ENCODE results near the gene PLCB1. TPM values are rescaled to one million over a fixed set of nuclear protein-coding genes. Genes with fewer than 3 reads are reported as not detected.
"Not testable (repeated sequence)": the region's sequence is repeated elsewhere in the genome, so short reads cannot be mapped to it uniquely, and the experiment has no call there.

The PLCB1 gene
- total and polyA plus RNA-seq, 2 donors: 16.8 to 147 TPM

DNA sequence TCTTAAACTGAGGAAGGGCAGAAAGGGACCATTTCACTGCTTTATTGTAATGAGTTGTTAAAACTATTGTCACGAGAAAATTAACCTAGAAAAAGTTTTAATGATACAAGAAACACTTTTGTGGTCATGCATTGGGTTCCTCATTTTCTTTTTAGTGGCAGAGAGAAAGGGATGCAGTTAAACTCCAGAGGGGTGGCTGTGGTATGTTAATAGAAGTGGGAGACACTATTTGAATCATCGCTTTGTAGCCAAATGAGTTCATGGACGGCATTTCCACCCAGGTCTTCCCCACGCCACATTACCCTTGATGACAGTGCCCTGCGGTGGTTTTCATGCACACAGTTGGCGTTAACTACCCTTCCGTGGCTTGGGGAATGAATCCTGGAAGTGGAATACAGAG is 235.6 kb downstream of the PLCB1 start:
- Histone ChIP-seq H3K36me3 (ENCODE audit: insufficient read depth) (no peaks in the 10 kb centered on the region), H3K4me1 (ENCODE audit: insufficient read depth) (no peaks in the 10 kb centered on the region), H3K27ac (ENCODE audit: low read depth) (no peak overlapping the region), H3K4me3 (ENCODE audit: low read depth, low read length) (no peak overlapping the region)
- 91% methylated on average over 7 of the region's 7 CpGs for WGBS
- DNase-seq (ENCODE audit: extremely low spot score): no peak

DNA sequence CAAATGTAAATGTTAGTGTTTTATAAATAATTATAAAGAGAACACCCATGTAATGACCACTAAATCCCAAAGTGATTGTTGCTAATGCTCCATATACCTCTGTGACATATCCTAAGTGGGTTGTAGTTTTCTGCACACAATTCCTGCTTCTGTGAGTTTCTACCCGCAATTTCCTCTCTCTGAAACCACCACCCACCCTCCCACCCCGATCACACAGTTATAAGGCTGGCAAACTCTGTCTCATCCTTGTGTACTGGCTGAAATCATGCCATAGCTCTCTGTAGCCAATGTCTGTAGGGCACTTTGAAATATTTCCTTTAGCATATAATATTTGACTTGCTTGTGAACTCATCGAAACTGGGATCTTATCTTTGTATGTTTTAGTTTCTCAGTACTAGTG is 236.6 kb downstream of the PLCB1 start:
- H3K4me1 ChIP-seq (ENCODE audit: insufficient read depth): no peaks in the 10 kb centered on the region
- no peaks in the 10 kb centered on the region for H3K36me3 ChIP-seq (ENCODE audit: insufficient read depth)
- WGBS: 68% methylated on average over 3 of the region's 3 CpGs
- DNase-seq (ENCODE audit: extremely low spot score): no peak
- H3K27ac ChIP-seq (ENCODE audit: low read depth): no peak overlapping the region
- no peak overlapping the region for H3K4me3 ChIP-seq (ENCODE audit: low read depth, low read length)

DNA sequence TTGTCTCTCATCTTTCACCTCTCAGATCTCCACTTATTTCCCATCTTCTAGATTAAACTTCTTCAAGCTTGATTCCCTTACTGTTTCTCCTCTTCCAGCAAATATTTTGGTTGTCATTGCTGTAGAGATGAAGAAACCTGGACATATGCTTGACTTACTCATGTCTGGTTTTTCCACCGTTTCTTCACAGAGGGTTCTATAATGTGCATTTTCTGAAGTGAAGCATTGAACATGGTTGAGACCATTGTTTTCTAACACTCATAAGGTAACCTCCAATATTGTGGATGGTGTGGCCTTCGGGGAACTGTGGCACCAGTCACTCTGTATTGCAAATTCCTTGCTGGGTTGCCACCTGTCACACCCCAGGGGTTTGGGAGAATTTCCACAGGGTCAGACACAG is 237.2 kb downstream of the PLCB1 start:
- no peaks in the 10 kb centered on the region for H3K36me3 ChIP-seq (ENCODE audit: insufficient read depth)
- H3K4me3 ChIP-seq (ENCODE audit: low read depth, low read length): no peak overlapping the region
- H3K4me1 ChIP-seq (ENCODE audit: insufficient read depth): no peaks in the 10 kb centered on the region
- WGBS: 94% methylated on average over 2 of the region's 2 CpGs
- DNase-seq (ENCODE audit: extremely low spot score): no peak
- no peak overlapping the region for H3K27ac ChIP-seq (ENCODE audit: low read depth)

DNA sequence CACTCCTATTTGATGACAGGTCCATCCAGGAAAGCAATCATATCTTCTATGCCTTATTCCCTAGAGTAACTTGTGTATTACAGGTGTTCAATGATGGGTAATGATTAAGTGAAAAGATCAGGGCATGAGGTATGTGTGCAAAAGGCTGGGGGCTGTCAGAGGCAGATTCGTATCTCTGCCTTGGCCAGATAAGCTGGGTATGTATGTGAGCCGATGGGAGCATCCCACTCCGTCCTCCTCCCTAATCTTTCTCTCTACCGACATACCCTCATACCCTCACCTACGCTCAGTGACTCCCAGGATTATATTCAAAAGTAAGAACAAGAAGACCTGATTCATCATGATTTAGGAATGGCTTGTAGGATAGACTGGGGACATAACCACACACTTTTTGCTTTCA is 238.7 kb downstream of the PLCB1 start:
- H3K36me3 ChIP-seq (ENCODE audit: insufficient read depth): no peaks in the 10 kb centered on the region
- no peak for DNase-seq (ENCODE audit: extremely low spot score)
- WGBS: 97% methylated on average over 5 of the region's 5 CpGs

DNA sequence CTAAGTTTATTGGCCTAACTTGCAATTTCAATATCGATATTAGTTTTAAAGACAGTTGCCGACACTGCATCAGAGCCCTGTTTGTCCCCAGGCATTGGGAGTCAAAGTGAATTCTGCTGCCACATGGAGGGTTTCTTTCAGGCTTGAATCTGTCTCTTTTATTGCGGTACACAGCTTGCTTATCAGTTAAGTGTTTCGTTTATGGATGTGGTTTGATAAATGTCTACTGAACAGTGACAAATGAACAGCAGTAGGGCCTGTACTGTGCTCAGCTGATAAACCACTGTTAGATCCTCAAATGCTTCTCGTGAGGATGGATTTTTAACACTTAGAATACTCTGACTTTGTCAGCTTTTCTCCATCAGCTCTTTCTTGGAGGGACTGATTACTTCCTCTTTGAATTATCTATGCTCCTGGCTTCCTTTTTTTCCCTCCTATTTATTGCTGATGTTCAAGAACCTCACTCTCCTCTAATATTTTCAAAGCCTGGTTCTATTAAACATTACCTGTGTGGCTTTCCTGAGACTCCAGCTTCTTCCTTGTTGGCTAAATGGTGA is 240.8 kb downstream of the PLCB1 start:
- Histone ChIP-seq H3K4me1 (ENCODE audit: insufficient read depth) (no peaks in the 10 kb centered on the region), H3K36me3 (ENCODE audit: insufficient read depth) (no peaks in the 10 kb centered on the region), H3K4me3 (ENCODE audit: low read depth, low read length) (no peak overlapping the region), H3K27ac (ENCODE audit: low read depth) (no peak overlapping the region)
- DNase-seq (ENCODE audit: extremely low spot score): no peak
- WGBS: 49% methylated on average over 5 of the region's 5 CpGs

More for the DNA sequence above, 238.7 kb downstream of the PLCB1 start:
- no peak overlapping the region for H3K27ac ChIP-seq (ENCODE audit: low read depth)
- H3K4me3 ChIP-seq (ENCODE audit: low read depth, low read length): no peak overlapping the region
- H3K4me1 ChIP-seq (ENCODE audit: insufficient read depth): no peaks in the 10 kb centered on the region

DNA sequence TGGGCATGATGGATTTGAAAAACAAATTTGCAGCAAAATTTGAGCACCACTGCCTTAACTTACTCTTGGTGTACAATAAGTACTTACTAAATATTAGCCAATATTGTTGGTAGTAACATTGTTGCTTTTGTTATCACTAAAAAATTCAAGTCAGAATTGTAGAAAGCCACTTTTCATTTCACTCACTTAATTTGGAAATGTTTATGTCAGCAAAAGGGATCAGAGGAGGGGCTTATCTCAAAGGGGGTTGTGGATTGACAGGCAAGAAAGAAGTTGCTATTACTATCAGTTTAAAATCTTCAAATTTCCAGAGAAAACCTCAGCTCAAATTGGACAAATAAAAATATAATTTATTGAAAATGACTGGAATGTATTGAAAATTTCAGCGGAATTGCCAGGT is 241.5 kb downstream of the PLCB1 start:
- no peak for DNase-seq (ENCODE audit: extremely low spot score)
- no peak overlapping the region for H3K27ac ChIP-seq (ENCODE audit: low read depth)
- WGBS: 100% methylated on average over 1 of the region's 1 CpG
- no peaks in the 10 kb centered on the region for H3K36me3 ChIP-seq (ENCODE audit: insufficient read depth)
- no peaks in the 10 kb centered on the region for H3K4me1 ChIP-seq (ENCODE audit: insufficient read depth)
- no peak overlapping the region for H3K4me3 ChIP-seq (ENCODE audit: low read depth, low read length)

DNA sequence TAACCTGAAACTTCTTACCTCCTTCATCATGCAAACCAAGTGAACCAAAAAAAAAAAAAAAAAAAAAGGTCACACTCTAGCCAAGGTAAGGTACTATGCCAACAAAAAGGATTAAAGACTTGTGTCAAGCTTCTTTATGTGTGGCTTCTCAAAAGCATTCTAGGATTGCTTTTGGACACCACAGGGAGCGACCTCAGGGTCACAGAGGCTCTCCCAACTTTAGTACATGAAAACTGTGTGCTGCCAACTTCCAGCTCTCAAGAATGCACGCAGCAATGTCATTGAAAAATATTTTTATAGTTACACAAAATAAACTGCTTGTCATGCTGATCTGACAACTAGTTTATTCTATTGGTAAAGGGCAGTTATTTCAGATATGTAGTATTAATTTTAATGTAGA is 243.8 kb downstream of the PLCB1 start:
- DNase-seq (ENCODE audit: extremely low spot score): no peak
- no peaks in the 10 kb centered on the region for H3K36me3 ChIP-seq (ENCODE audit: insufficient read depth)
- H3K27ac ChIP-seq (ENCODE audit: low read depth): no peak overlapping the region
- WGBS: 52% methylated on average over 2 of the region's 2 CpGs
- H3K4me1 ChIP-seq (ENCODE audit: insufficient read depth): no peaks in the 10 kb centered on the region
- no peak overlapping the region for H3K4me3 ChIP-seq (ENCODE audit: low read depth, low read length)

DNA sequence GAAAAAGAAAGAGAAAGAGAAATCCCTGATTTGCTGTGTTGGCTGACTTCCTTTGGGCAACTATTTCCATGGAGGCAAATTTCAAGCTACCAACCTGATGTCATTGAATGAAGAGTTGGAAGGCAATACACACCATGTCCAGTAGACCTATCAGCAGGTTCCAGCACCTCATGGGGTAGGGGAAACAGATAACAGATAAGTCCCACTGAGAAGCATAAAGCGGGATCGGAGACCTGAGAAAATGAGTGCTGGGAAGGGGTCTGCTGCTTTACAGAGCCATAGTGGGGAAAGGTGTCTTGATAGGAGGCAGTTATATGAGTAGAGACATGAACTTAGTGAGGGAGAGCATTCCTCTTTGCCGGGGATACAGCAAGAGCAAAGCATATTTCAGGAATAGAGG is 244.9 kb downstream of the PLCB1 start:
- DNase-seq (ENCODE audit: extremely low spot score): no peak
- Histone ChIP-seq H3K4me1 (ENCODE audit: insufficient read depth) (no peaks in the 10 kb centered on the region), H3K36me3 (ENCODE audit: insufficient read depth) (no peaks in the 10 kb centered on the region), H3K4me3 (ENCODE audit: low read depth, low read length) (no peak overlapping the region), H3K27ac (ENCODE audit: low read depth) (no peak overlapping the region)
- whole genome bisulfite sequencing: 99% methylated on average over 3 of the region's 3 CpGs

DNA sequence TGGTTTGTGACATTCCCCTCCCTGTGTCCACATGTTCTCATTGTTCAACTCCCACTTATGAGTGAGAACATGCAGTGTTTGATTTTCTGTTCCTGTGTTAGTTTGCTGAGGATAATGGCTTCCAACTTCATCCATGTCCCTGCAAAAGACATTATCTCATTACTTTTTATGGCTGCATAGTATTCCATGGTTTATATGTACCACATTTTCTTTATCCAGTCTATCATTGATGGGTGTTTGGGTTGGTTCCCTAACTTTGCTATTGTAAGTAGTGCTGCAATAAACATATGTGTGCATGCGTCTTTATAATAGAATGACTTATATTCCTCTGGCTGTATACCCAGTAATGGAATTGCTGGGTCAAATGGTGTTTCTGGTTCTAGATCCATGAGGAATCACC is 247.1 kb downstream of the PLCB1 start:
- not testable (repeated sequence) for DNase-seq (ENCODE audit: extremely low spot score); H3K36me3 ChIP-seq (ENCODE audit: insufficient read depth); H3K27ac ChIP-seq (ENCODE audit: low read depth); H3K4me1 ChIP-seq (ENCODE audit: insufficient read depth); H3K4me3 ChIP-seq (ENCODE audit: low read depth, low read length)
- WGBS: 99% methylated on average over 1 of the region's 1 CpG

DNA sequence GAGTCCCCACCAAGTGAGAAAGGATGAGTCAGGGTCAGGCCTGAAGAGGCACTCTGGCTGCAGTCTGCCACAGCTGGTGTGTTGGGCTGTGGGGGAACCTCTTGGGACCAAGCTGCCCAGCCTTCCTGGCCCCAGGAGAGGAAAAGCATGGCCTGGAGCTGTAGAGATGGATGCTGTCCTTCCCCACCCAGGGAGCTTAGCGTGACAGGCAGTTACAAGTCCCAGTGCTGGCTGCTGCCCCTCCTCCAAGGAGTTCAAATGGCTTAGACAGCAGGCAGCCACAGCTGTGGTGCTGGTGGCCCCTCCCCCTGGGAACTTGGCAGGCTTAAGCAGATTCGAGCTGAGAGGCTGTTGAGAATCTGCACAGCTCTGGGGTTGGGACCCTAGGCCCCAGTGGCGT is 253.2 kb downstream of the PLCB1 start:
- H3K4me3 ChIP-seq (ENCODE audit: low read depth, low read length): no peak overlapping the region
- no peaks in the 10 kb centered on the region for H3K4me1 ChIP-seq (ENCODE audit: insufficient read depth)
- H3K27ac ChIP-seq (ENCODE audit: low read depth): no peak overlapping the region
- no peak for DNase-seq (ENCODE audit: extremely low spot score)
- H3K36me3 ChIP-seq (ENCODE audit: insufficient read depth): no peaks in the 10 kb centered on the region
- WGBS: 49% methylated on average over 3 of the region's 3 CpGs

DNA sequence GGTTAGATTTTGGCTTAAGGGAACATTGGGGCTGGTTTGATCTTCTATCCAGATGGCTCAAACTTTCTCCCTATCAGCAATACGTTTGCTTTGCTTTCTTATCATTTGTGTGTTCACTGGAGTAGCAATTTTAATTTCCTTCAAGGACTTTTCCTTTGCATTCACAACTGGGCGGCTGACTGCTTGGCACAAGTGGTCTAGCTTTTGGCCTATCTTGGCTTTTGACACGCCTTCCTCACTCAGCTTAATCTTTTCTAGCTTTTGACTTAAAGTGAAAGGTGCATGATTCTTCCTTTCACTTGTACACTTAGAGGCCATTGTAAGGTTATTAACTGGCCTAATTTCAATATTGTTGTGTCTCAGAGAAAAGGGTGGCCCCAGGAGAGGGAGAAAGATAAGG is 254.9 kb downstream of the PLCB1 start:
- H3K36me3 ChIP-seq (ENCODE audit: insufficient read depth): no peaks in the 10 kb centered on the region
- no peak overlapping the region for H3K27ac ChIP-seq (ENCODE audit: low read depth)
- H3K4me1 ChIP-seq (ENCODE audit: insufficient read depth): no peaks in the 10 kb centered on the region
- no peak overlapping the region for H3K4me3 ChIP-seq (ENCODE audit: low read depth, low read length)
- no peak for DNase-seq (ENCODE audit: extremely low spot score)
- 63% methylated on average over 3 of the region's 3 CpGs for WGBS

DNA sequence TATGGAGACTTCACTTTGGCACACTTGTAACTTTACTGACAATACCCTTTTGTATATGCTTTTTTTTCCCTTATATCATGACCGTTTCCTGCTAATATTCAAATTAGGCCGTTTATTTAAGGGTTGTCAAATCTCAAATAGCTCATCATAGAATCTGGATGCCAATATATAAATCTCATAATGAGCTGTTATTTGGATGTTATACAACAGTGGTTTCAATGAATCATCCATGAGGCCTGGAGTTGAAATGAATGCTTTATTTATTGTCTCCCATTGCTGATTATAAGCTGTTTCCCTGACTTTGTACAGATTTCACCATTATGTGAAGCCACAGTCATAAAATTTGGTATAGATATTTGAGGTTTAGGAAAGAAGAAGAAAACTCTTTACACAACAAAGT is 256.1 kb downstream of the PLCB1 start:
- H3K27ac ChIP-seq (ENCODE audit: low read depth): no peak overlapping the region

DNA sequence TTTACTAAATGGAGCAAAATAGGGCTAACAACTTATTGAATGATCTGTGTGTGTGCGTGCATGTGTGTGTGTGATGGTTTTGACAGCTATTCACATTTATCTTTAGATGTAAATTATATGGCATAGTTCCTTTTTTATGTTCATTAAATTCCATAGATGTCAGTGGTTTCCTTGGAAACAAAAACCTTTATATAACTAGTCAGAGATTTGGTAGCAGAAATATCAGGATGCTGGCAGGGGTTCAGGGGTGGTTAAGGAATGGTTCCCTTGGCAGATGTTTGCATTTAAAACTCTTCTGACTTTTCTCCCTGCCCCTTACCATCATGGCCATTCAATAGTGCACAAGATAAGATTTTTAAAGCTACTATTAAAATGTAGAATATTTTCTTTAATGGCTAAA is 256.6 kb downstream of the PLCB1 start:
- no peak for DNase-seq (ENCODE audit: extremely low spot score)

More for the DNA sequence above, 256.1 kb downstream of the PLCB1 start:
- no peak for DNase-seq (ENCODE audit: extremely low spot score)
- H3K4me3 ChIP-seq (ENCODE audit: low read depth, low read length): no peak overlapping the region
- H3K4me1 ChIP-seq (ENCODE audit: insufficient read depth): no peaks in the 10 kb centered on the region
- WGBS: 54% methylated on average over 2 of the region's 2 CpGs
- H3K36me3 ChIP-seq (ENCODE audit: insufficient read depth): no peaks in the 10 kb centered on the region

DNA sequence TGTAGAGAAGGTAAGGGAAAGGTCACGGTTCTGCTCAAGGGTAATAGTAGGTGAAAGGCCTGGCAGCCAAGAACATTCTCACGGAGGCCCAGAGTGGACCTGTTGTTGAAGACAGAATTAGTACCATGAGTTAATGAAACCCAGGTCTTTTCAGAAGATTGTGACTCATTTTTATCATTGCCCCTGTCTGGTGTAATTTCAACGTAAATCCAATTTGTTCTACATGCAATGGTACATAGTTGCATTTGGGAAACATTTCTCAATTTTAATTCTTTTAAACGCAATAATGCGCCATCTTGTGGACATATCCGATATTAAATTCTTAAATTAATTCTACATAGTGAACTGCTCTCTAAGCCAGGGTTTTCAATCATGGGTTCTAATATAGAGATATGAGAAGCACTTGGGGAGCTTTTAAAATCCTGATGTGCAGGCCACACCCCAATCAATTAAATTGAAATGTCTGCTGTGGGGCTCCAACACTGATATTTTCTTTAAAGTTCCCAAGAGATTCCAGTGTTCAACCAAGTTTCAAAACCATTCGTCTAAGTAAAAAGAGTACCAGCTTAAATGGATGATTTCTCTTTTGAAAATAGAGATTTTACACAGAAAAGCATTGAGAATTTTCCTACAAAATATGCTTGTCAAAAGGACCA is 257.4 kb downstream of the PLCB1 start:
- H3K36me3 ChIP-seq (ENCODE audit: insufficient read depth): no peaks in the 10 kb centered on the region
- no peaks in the 10 kb centered on the region for H3K4me1 ChIP-seq (ENCODE audit: insufficient read depth)
- no peak overlapping the region for H3K4me3 ChIP-seq (ENCODE audit: low read depth, low read length)
- DNase-seq (ENCODE audit: extremely low spot score): no peak
- no peak overlapping the region for H3K27ac ChIP-seq (ENCODE audit: low read depth)
- 41% methylated on average over 7 of the region's 7 CpGs for WGBS

More for the DNA sequence above, 256.6 kb downstream of the PLCB1 start:
- Histone ChIP-seq H3K4me1 (ENCODE audit: insufficient read depth) (no peaks in the 10 kb centered on the region), H3K27ac (ENCODE audit: low read depth) (no peak overlapping the region), H3K36me3 (ENCODE audit: insufficient read depth) (no peaks in the 10 kb centered on the region), H3K4me3 (ENCODE audit: low read depth, low read length) (no peak overlapping the region)
- WGBS: 93% methylated on average over 1 of the region's 1 CpG

DNA sequence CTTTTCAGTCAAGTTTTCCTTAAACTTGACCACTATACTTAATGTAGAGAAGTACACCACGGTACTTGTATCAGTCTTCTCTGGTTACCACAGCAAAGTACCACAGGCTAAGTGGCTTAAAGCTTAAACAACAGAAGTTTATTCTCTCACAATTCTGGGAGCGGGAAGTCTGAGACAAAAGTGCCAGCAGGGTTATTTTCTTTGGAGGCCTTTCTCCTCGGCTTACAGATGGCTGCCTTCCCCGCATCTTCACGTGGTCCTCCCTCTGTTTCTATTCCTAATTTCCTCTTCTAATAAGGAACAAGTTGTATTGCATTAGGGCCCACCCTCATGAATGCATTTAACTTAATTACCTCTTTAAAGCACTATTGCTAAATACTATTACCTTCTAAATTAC is 258.0 kb downstream of the PLCB1 start:
- H3K4me3 ChIP-seq (ENCODE audit: low read depth, low read length): no peak overlapping the region
- H3K4me1 ChIP-seq (ENCODE audit: insufficient read depth): no peaks in the 10 kb centered on the region
- WGBS: 83% methylated on average over 5 of the region's 5 CpGs
- H3K27ac ChIP-seq (ENCODE audit: low read depth): no peak overlapping the region
- DNase-seq (ENCODE audit: extremely low spot score): no peak
- H3K36me3 ChIP-seq (ENCODE audit: insufficient read depth): no peaks in the 10 kb centered on the region
